CD14-positive monocyte (primary cell): ENCODE measurements around the gene ELMO1. TPM values are rescaled to one million over a fixed set of nuclear protein-coding genes. Genes with fewer than 3 reads are reported as not detected.

ENCODE experiments used
- DNase-seq, 3 donors: peaks; one replicate each; pipeline ENCODE4 v3.0.0-alpha.2; 2011 to 2022
- H2AFZ ChIP-seq: 2 replicates; pipeline ENCODE4 v1.6.0; 2012; ENCODE audit warnings: mild to moderate bottlenecking, low read depth, low read length, inconsistent platforms; ENCODE audit not compliant: insufficient read depth, poor library complexity, severe bottlenecking
- H3K27ac ChIP-seq, 2 donors: 1 replicate in 1 of 2; 2 replicates in 1 of 2; pipeline ENCODE4 v1.5.1; 2012 to 2013; ENCODE audit warnings: low read length in 2 of 2, control low read depth in 1 of 2, inconsistent platforms in 1 of 2, low read depth in 1 of 2, mild to moderate bottlenecking in 1 of 2
- H3K27me3 ChIP-seq, 2 donors: one replicate each; pipeline versions ENCODE4 v1.6.0 to v1.6.1; 2011 to 2013; ENCODE audit warnings: low read length in 2 of 2; ENCODE audit not compliant: control insufficient read depth in 2 of 2, insufficient read depth in 2 of 2
- H3K36me3 ChIP-seq, 2 donors: replicated peaks in 1 of 2; 1 replicate in 1 of 2; 2 replicates in 1 of 2; pipeline versions ENCODE4 v1.5.1 to v1.6.1; 2012 to 2013; ENCODE audit warnings: low read length in 2 of 2, control low read depth in 1 of 2, inconsistent platforms in 1 of 2, mild to moderate bottlenecking in 1 of 2; ENCODE audit not compliant: insufficient read depth in 2 of 2, control insufficient read depth in 1 of 2
- H3K4me1 ChIP-seq, 2 donors: 1 replicate in 1 of 2; 2 replicates in 1 of 2; pipeline versions ENCODE4 v1.5.1 to v1.6.1; 2012 to 2013; ENCODE audit warnings: low read length in 2 of 2, control low read depth in 1 of 2, inconsistent platforms in 1 of 2, mild to moderate bottlenecking in 1 of 2, moderate library complexity in 1 of 2; ENCODE audit not compliant: insufficient read depth in 2 of 2, control insufficient read depth in 1 of 2
- H3K4me2 ChIP-seq: replicated peaks from 2 replicates; pipeline ENCODE3; 2012; ENCODE audit warnings: low read length, moderate library complexity, mild to moderate bottlenecking; ENCODE audit not compliant: poor library complexity, severe bottlenecking; ENCODE audit errors: extremely low read depth
- H3K4me3 ChIP-seq, 3 experiments: fragments of 200-600 bp in 1 of 3; sonication (generic) in 1 of 3; replicated peaks in 1 of 3; 1 replicate in 2 of 3; 2 replicates in 1 of 3; pipeline ENCODE4 v1.5.1; 2011 to 2013; ENCODE audit warnings: low read length in 3 of 3, mild to moderate bottlenecking in 3 of 3, control low read depth in 2 of 3, low read depth in 2 of 3, inconsistent platforms in 1 of 3, moderate library complexity in 1 of 3
- H3K79me2 ChIP-seq: 2 replicates; pipeline ENCODE4 v1.6.0; 2012; ENCODE audit warnings: mild to moderate bottlenecking, control low read depth, inconsistent platforms, low read length, moderate library complexity; ENCODE audit not compliant: insufficient read depth
- H3K9ac ChIP-seq: 2 replicates; pipeline ENCODE4 v1.6.0; 2017; ENCODE audit warnings: low read length, mild to moderate bottlenecking; ENCODE audit not compliant: insufficient read depth, poor library complexity, severe bottlenecking
- H3K9me3 ChIP-seq, 2 donors: replicated peaks in 1 of 2; 1 replicate in 1 of 2; 2 replicates in 1 of 2; pipeline versions ENCODE4 v1.5.1 to v1.6.1; 2012 to 2013; ENCODE audit warnings: low read length in 2 of 2, control low read depth in 1 of 2; ENCODE audit not compliant: control insufficient read depth in 1 of 2, insufficient read depth in 1 of 2
- H4K20me1 ChIP-seq: 2 replicates; pipeline ENCODE4 v1.6.0; 2012; ENCODE audit warnings: mild to moderate bottlenecking, low read length, control low read depth, moderate library complexity; ENCODE audit not compliant: insufficient read depth
- H3K27ac Mint-ChIP-seq, 7 donors: one replicate each; pipeline ENCODE4 v1.8.0; 2020; ENCODE audit warnings: mild to moderate bottlenecking in 7 of 7, mixed read lengths in 7 of 7, moderate library complexity in 6 of 7, inconsistent platforms in 2 of 7
- H3K27me3 Mint-ChIP-seq, 3 donors: one replicate each; pipeline ENCODE4 v1.8.0; 2021 to 2022; ENCODE audit warnings: low read depth in 3 of 3, mild to moderate bottlenecking in 3 of 3, mixed read lengths in 3 of 3, moderate library complexity in 3 of 3, inconsistent platforms in 1 of 3
- H3K36me3 Mint-ChIP-seq, 2 donors: one replicate each; pipeline ENCODE4 v1.8.0; 2020; ENCODE audit warnings: mixed read lengths in 2 of 2, inconsistent platforms in 1 of 2, mild to moderate bottlenecking in 1 of 2
- H3K4me1 Mint-ChIP-seq: one replicate; pipeline ENCODE4 v1.8.0; 2020; ENCODE audit warnings: mild to moderate bottlenecking, mixed read lengths
- H3K4me3 Mint-ChIP-seq, 2 donors: one replicate each; pipeline ENCODE4 v1.8.0; 2020; ENCODE audit warnings: mild to moderate bottlenecking in 2 of 2, mixed read lengths in 2 of 2, moderate library complexity in 1 of 2
- H3K9me3 Mint-ChIP-seq, 7 donors: one replicate each; pipeline ENCODE4 v1.8.0; 2020 to 2022; ENCODE audit warnings: mixed read lengths in 7 of 7, mild to moderate bottlenecking in 6 of 7, moderate library complexity in 6 of 7, inconsistent platforms in 2 of 7
- CTCF ChIP-seq: fragments of 200-600 bp; IDR thresholded peaks from one replicate; pipeline ENCODE4 v1.8.0; 2022; ENCODE audit warnings: antibody characterized with exemption, mild to moderate bottlenecking
- WGBS: methylation state at CpG from one replicate; pipeline ENCODE4 v1.1.5; 2013; ENCODE audit warnings: missing lambda C conversion rate; ENCODE audit not compliant: insufficient coverage; 5-methylcytosine and 5-hydroxymethylcytosine counted together
- intact Hi-C, 2 donors: fragments of 100-400 bp; cut with micrococcal nuclease; formaldehyde crosslinking; loops; one replicate each; pipeline versions ENCODE4 v1.15.0 to v1.15.1; 2023
- polyA plus RNA-seq, 3 donors: library from polyadenylated mRNA; depleted of rRNA in 1 of 3; unstranded in 2 of 3; stranded (reverse) in 1 of 3; fragments of 300-500 nt in 2 of 3; fragments of >200 nt in 1 of 3; fragmentation: Illumina TruSeq in 2 of 3; gene quantifications; 1 replicate in 2 of 3; 2 replicates in 1 of 3; pipeline ENCODE4 v1.2.3, GENCODE V29; 2012 to 2021

The ELMO1 gene
- polyA plus RNA-seq, 3 donors, result 46.6 to 50.2 (median 46.7) TPM

DNA sequence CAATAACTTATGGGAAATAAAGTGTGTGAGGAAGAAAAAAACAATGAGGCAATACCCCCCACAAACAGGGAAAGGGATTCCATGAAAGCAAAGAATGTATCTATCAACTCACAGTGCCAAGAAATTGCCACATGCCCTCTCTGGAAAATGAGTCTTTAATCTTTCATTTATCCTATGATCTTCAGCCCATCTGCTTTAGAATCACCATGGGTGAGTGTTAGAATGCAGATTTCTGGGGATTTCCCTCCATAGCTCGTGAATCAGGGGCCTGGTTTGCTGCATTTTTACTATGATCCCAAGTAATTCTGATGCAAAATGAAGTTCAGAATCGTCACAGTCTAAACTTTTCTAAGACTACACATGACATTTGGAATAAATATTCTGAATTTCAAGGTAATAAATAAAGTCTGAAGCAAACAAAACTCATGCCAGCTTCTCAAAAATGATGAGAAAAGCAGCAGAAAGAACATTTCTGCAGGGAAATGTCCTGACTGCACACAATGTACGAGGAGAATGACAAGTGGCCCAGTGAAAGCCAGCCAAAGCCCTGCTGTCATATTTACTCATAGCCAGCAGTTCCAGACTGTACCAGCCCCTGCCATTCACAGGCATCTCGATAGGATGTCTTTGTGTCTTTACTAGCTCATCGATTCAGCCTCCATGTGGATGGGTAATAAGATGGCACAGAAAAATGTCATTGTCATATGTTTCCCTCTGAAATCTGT, 167.1 kb downstream of the ELMO1 start:
- H3K27me3 Mint-ChIP-seq, result peaks cover 0 to 3% (median 0%) of the 10 kb centered on the region in 3 donors
- TF ChIP-seq CTCF, result no peak
- peak overlapping the region in 1 of 7 donors; percentile 6 for H3K27ac Mint-ChIP-seq
- Histone ChIP-seq H2AFZ (no peak overlapping the region), H3K4me3 (no peak overlapping the region), H3K36me3 (peaks cover 0 to 4% of the 10 kb centered on the region in 2 donors), H3K79me2 (peaks cover 90% of the 10 kb centered on the region), H3K4me2 (no peak overlapping the region), H3K9ac (no peak overlapping the region), H3K9me3 (no peaks in the 10 kb centered on the region), H4K20me1 (peaks cover 97% of the 10 kb centered on the region), H3K4me1 (peaks cover 29 to 32% of the 10 kb centered on the region in 2 donors), H3K27me3 (no peaks in the 10 kb centered on the region), H3K27ac (no peak overlapping the region)
- no peak overlapping the region for H3K4me3 Mint-ChIP-seq
- no peaks in the 10 kb centered on the region for H3K9me3 Mint-ChIP-seq
- 100% methylated on average over 1 of the region's 5 CpGs for WGBS
- no peak for DNase-seq
- H3K36me3 Mint-ChIP-seq, result peaks cover 6 to 8% of the 10 kb centered on the region in 2 donors
- H3K4me1 Mint-ChIP-seq, result peaks cover 31% of the 10 kb centered on the region
- intact Hi-C loops, result no loop called here

GRCh38 chr7:37277513-37277912, 171.2 kb downstream of the ELMO1 start:
- no peak overlapping the region for H3K4me3 ChIP-seq
- no peak overlapping the region for H3K4me3 Mint-ChIP-seq
- no peak overlapping the region for H2AFZ ChIP-seq
- peaks cover 97% of the 10 kb centered on the region for H4K20me1 ChIP-seq
- no peaks in the 10 kb centered on the region for H3K4me1 Mint-ChIP-seq
- no peak overlapping the region for H3K27ac ChIP-seq
- 94% methylated on average over 3 of the region's 3 CpGs for WGBS
- peaks cover 84% of the 10 kb centered on the region for H3K79me2 ChIP-seq
- peaks cover 0 to 3% (median 0%) of the 10 kb centered on the region in 3 donors for H3K27me3 Mint-ChIP-seq
- TF ChIP-seq CTCF, result no peak
- H3K9ac ChIP-seq, result no peak overlapping the region
- H3K4me1 ChIP-seq, result no peaks in the 10 kb centered on the region
- H3K36me3 ChIP-seq, result peaks cover 0 to 17% of the 10 kb centered on the region in 2 donors
- H3K27me3 ChIP-seq, result no peaks in the 10 kb centered on the region
- peak overlapping the region in 3 of 7 donors; percentile 3 to 68 (median 24) for H3K27ac Mint-ChIP-seq
- H3K9me3 Mint-ChIP-seq, result no peaks in the 10 kb centered on the region
- H3K36me3 Mint-ChIP-seq, result peaks cover 12 to 16% of the 10 kb centered on the region in 2 donors
- H3K9me3 ChIP-seq, result no peaks in the 10 kb centered on the region
- DNase-seq, result no peak
- no peak overlapping the region for H3K4me2 ChIP-seq
- intact Hi-C loops, result no loop called here
